Body of pancreas (tissue), 4 donors: ENCODE data around the gene MRPL49. TPM values are rescaled to one million over a fixed set of nuclear protein-coding genes. Genes with fewer than 3 reads are reported as not detected.

Source experiments
- ATAC-seq: fragments of 150-250 bp; one replicate; pipeline ENCODE4 v1.9.1; 2016
- DNase-seq, 4 donors: peaks; one replicate each; pipeline ENCODE4 v3.0.0-alpha.2; 2019
- H3K27ac ChIP-seq, 4 donors: fragments of 200-600 bp; sonication (generic); 1 replicate in 3 of 4; 2 replicates in 1 of 4; pipeline versions ENCODE4 v1.5.1 to v1.6.1; 2016 to 2019; ENCODE audit warnings: mild to moderate bottlenecking in 1 of 4, mixed read lengths in 1 of 4, moderate library complexity in 1 of 4
- H3K27me3 ChIP-seq, 2 donors: fragments of 200-600 bp; sonication (generic); one replicate each; pipeline ENCODE4 v1.6.0; 2016; ENCODE audit warnings: mild to moderate bottlenecking in 1 of 2
- H3K36me3 ChIP-seq, 2 donors: fragments of 200-600 bp; sonication (generic); replicated peaks in 1 of 2; 2 replicates each; pipeline ENCODE4 v1.5.1; 2016; ENCODE audit warnings: low read depth in 2 of 2; ENCODE audit not compliant: insufficient read depth in 1 of 2
- H3K4me1 ChIP-seq: fragments of 200-600 bp; sonication (generic); one replicate; pipeline ENCODE4 v1.6.0; 2016
- H3K4me3 ChIP-seq, 2 donors: fragments of 200-600 bp; sonication (generic); 1 replicate in 1 of 2; 2 replicates in 1 of 2; pipeline ENCODE4 v1.5.1; 2016 to 2019
- H3K9me3 ChIP-seq, 3 donors: fragments of 200-600 bp; sonication (generic); 1 replicate in 2 of 3; 2 replicates in 1 of 3; pipeline ENCODE4 v1.5.1; 2016
- CTCF ChIP-seq, 7 experiments: fragments of 450-650 bp in 4 of 7; fragments of 200-600 bp in 3 of 7; sonication (generic) in 3 of 7; IDR thresholded peaks; one replicate each; pipeline ENCODE4 v1.5.1; 2016 to 2019; ENCODE audit warnings: antibody characterized with exemption in 7 of 7
- POLR2A ChIP-seq, 3 donors: fragments of 450-650 bp; IDR thresholded peaks; one replicate each; pipeline ENCODE4 v1.6.1; 2016; ENCODE audit warnings: antibody characterized with exemption in 3 of 3, mild to moderate bottlenecking in 2 of 3
- WGBS, 2 donors: methylation state at CpG; one replicate each; pipeline ENCODE4 v1.1.5; 2017; 5-methylcytosine and 5-hydroxymethylcytosine counted together
- intact Hi-C: fragments of 100-400 bp; cut with DNase I; formaldehyde crosslinking; loops from one replicate; pipeline ENCODE4 v1.15.1; 2023
- total RNA-seq, 2 donors: library from RNA; depleted of rRNA; stranded (reverse); fragments of >200 nt; gene quantifications; one replicate each; pipeline ENCODE4 v1.1.0, GENCODE V29; 2016

The MRPL49 gene
- total RNA-seq, 2 donors from 2014 or later: 34.2 to 35.6 TPM

GRCh38 chr11:65126624-65127274 is 4.6 kb downstream of the MRPL49 start:
- ATAC-seq (no peak), DNase-seq (no peak)
- WGBS, 2 donors: 57 to 83% methylated on average over 2 to 6 of the region's 6 CpGs
- Histone ChIP-seq H3K36me3 (peaks cover 30 to 50% of the 10 kb centered on the region in 2 donors), H3K9me3 (no peaks in the 10 kb centered on the region), H3K27me3 (no peaks in the 10 kb centered on the region), H3K4me1 (peaks cover 31% of the 10 kb centered on the region), H3K4me3 (no peak overlapping the region), H3K27ac (no peak overlapping the region)
- intact Hi-C loops: no loop called here
- TF ChIP-seq POLR2A (IDR thresholded peaks at IDR 0.05): peak in 1 of 3 donors; percentile 11
- TF ChIP-seq CTCF (IDR thresholded peaks at IDR 0.05): no peak

GRCh38 chr11:65127473-65128181 is 5.5 kb downstream of the MRPL49 start:
- Histone ChIP-seq H3K27me3 (no peaks in the 10 kb centered on the region), H3K4me3 (no peak overlapping the region), H3K4me1 (peaks cover 36% of the 10 kb centered on the region), H3K27ac (no peak overlapping the region), H3K36me3 (peaks cover 30 to 57% of the 10 kb centered on the region in 2 donors), H3K9me3 (no peaks in the 10 kb centered on the region)
- DNase-seq: no peak
- TF ChIP-seq CTCF (IDR thresholded peaks at IDR 0.05) (no peak), POLR2A (IDR thresholded peaks at IDR 0.05) (no peak)
- 82 to 85% methylated on average over 7 to 12 of the region's 12 CpGs for WGBS, 2 donors
- intact Hi-C loops: no loop called here
- ATAC-seq: no peak

DNA sequence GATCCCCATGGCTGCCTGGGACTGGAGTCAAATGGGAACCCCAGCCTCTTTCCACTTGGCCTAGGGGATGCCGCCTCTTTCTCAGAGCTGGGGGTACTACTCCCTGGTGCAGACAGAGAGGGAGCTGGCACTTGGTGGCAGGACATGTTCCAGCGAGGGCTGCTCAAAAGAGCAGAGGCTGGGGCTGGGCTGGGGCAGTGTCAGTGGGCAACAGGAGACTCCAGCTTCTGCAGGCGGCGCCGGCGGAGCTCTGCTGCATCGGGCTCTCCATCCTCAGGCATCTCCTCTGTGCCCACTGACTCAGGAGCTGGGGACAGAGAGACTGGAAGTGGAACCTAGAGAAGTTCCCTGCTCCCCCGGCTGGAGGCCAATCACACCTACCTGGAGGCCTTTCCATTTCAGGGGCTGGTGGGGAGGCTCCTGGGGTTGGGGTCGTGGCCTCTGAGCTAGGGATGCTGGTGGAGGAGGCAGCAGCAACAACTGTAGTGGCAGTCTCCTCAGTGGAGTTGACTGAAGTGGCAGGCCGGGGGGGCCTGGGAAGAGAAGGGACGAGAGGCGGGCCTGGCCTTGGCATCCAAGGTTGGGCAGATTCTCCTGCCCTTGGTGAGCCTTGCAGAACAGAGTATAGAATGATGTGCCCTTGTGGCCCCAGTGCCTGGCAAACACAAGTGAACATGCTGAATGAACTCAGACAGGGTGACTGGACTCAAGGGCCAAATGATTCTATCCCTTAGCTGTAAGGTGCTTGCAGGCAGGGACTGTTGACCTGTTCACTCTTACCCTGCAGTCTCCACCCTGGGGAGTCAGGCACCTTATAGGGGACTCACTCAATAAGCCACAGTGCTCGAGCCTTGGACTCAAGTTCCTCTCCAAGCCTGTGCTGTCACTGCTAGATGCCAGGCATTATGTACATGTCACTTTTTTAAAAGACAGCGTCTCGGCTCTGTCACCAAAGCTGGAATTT is 6.3 kb downstream of the MRPL49 start:
- Histone ChIP-seq H3K4me1 (peaks cover 36% of the 10 kb centered on the region), H3K9me3 (no peaks in the 10 kb centered on the region), H3K36me3 (peaks cover 30 to 57% of the 10 kb centered on the region in 2 donors), H3K4me3 (no peak overlapping the region), H3K27ac (no peak overlapping the region), H3K27me3 (no peaks in the 10 kb centered on the region)
- intact Hi-C loops: no loop called here
- TF ChIP-seq POLR2A (IDR thresholded peaks at IDR 0.05) (no peak), CTCF (IDR thresholded peaks at IDR 0.05) (no peak)
- DNase-seq (no peak), ATAC-seq (no peak)
- WGBS, 2 donors: 57 to 78% methylated on average over 4 to 15 of the region's 15 CpGs

DNA sequence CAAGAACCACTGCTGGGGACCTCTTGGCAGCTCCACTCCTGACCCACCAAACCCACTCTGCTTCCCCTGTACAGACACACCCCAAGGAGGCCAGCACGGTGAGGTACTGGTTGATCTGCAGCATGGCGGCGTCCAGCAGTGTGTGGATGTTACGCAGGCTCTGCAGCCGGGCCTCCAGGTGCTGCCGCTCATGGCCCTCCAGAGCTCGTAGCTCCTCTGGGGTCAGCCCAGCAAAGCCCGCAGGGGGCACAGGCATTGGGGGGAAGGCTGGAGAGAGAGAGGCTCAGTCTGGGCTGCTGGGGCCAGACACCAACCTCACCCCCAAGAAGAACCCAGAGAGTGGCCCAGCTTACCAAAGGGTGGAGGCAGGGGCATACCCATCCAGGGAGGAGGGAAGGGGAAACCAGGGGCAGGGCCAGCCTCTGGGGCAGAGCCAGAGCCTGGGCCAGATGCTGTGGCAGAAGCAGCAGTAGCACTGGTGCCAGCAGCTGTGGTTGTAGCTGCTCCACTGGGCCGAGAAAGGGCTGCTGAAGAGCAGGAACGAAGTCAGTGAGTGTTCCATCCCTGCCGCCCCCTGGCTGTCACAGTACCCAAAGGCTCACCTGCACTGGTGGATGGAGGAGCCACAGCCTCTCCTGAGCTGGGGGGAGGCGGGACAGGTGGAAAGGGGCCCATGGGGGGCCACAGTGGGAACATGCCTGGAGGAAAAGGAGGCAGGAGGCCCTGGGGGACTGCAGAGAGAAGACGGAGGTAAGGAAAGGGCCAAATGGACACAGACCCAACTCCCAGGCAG is 7.7 kb downstream of the MRPL49 start:
- Histone ChIP-seq H3K36me3 (peaks cover 30 to 57% of the 10 kb centered on the region in 2 donors), H3K27ac (no peak overlapping the region), H3K27me3 (no peaks in the 10 kb centered on the region), H3K9me3 (no peaks in the 10 kb centered on the region), H3K4me1 (peaks cover 31% of the 10 kb centered on the region), H3K4me3 (no peak overlapping the region)
- intact Hi-C loops: loop anchor here (5.0 kb wide), 1 partner anchor 57 kb away; no protein-coding TSS in a partner anchor
- ATAC-seq: no peak
- 73 to 81% methylated on average over 4 to 7 of the region's 13 CpGs for WGBS, 2 donors
- no peak for TF ChIP-seq CTCF (IDR thresholded peaks at IDR 0.05)
- TF ChIP-seq POLR2A (IDR thresholded peaks at IDR 0.05): no peak
- DNase-seq: no peak
